Stimulated activated CD8-positive, alpha-beta memory T cell treated with anti-CD3 and anti-CD28 coated beads, Interleukin-7, amount 100 ng/mL, for 24 hours (primary cell): ENCODE results near the gene MLIP.
"Not testable (repeated sequence)": the region's sequence is repeated elsewhere in the genome, so short reads cannot be mapped to it uniquely, and the experiment has no call there.

ENCODE experiments used
- DNase-seq: peaks from one replicate; pipeline ENCODE4 v3.0.0-alpha.2; 2020; ENCODE audit warnings: low read depth

MLIP gene

GRCh38 chr6:54111341-54112045 lies at the start of gene MLIP:
MLIP (plus strand) TSS chr6:54111443; CDS start chr6:54111480, 37 bp downstream.
- no peak for DNase-seq

GRCh38 chr6:54063228-54063539 lies 48.1 kb upstream of the MLIP start:
- DNase-seq: no peak

GRCh38 chr6:54068694-54069093 lies 42.5 kb upstream of the MLIP start:
- DNase-seq: no peak

GRCh38 chr6:54070025-54070424 lies 41.2 kb upstream of the MLIP start:
- DNase-seq: no peak

- DNase-seq: no peak
These were observed 39.4 kb upstream of the MLIP start for GRCh38 chr6:54071821-54072340.

GRCh38 chr6:54072635-54073313 lies 38.5 kb upstream of the MLIP start:
- no peak for DNase-seq

- no peak for DNase-seq
These were observed 37.8 kb upstream of the MLIP start for GRCh38 chr6:54073487-54073886.

GRCh38 chr6:54074109-54074508 lies 37.1 kb upstream of the MLIP start:
- DNase-seq: no peak

- DNase-seq: no peak
These were observed 36.6 kb upstream of the MLIP start for GRCh38 chr6:54074578-54075195.

GRCh38 chr6:54076159-54076789 lies 35.0 kb upstream of the MLIP start:
- DNase-seq: no peak

- DNase-seq: not testable (repeated sequence)
These were observed 29.7 kb upstream of the MLIP start for GRCh38 chr6:54081499-54081898.

- DNase-seq: no peak
These were observed 28.0 kb upstream of the MLIP start for GRCh38 chr6:54083287-54083686.

- no peak for DNase-seq
These were observed 27.0 kb upstream of the MLIP start for GRCh38 chr6:54084231-54084630.

- no peak for DNase-seq
These were observed 26.2 kb upstream of the MLIP start for GRCh38 chr6:54085047-54085446.

GRCh38 chr6:54085541-54085940 lies 25.7 kb upstream of the MLIP start:
- no peak for DNase-seq

- DNase-seq: no peak
These were observed 24.8 kb upstream of the MLIP start for GRCh38 chr6:54086439-54086838.

- DNase-seq: no peak
These were observed 23.5 kb upstream of the MLIP start for GRCh38 chr6:54087721-54088120.

- DNase-seq: no peak
These were observed 17.8 kb upstream of the MLIP start for GRCh38 chr6:54093326-54093948.

GRCh38 chr6:54094293-54094692 lies 16.9 kb upstream of the MLIP start:
- DNase-seq: no peak

- no peak for DNase-seq
These were observed 16.5 kb upstream of the MLIP start for GRCh38 chr6:54094786-54095185.

GRCh38 chr6:54095723-54096122 lies 15.5 kb upstream of the MLIP start:
- no peak for DNase-seq

GRCh38 chr6:54096811-54097210 lies 14.4 kb upstream of the MLIP start:
- no peak for DNase-seq
